Fibroblast of lung (primary cell): ENCODE results near the gene SIPA1L3.

Source experiments
- EZH2 ChIP-seq: IDR thresholded peaks from 2 replicates; pipeline ENCODE4 v1.5.1; 2012; ENCODE audit warnings: low read length, control low read depth, mild to moderate bottlenecking; ENCODE audit errors: missing control alignments
- TF ChIP-seq, protein P1 (sequence below), 2 donors: IDR thresholded peaks in 1 of 2; conservative IDR thresholded peaks in 1 of 2; 1 replicate in 1 of 2; 2 replicates in 1 of 2; pipeline ENCODE4 v1.5.1; 2011 to 2012; ENCODE audit warnings: low read length in 2 of 2, control low read depth in 1 of 2, inconsistent platforms in 1 of 2, low read depth in 1 of 2, mild to moderate bottlenecking in 1 of 2

DNA sequence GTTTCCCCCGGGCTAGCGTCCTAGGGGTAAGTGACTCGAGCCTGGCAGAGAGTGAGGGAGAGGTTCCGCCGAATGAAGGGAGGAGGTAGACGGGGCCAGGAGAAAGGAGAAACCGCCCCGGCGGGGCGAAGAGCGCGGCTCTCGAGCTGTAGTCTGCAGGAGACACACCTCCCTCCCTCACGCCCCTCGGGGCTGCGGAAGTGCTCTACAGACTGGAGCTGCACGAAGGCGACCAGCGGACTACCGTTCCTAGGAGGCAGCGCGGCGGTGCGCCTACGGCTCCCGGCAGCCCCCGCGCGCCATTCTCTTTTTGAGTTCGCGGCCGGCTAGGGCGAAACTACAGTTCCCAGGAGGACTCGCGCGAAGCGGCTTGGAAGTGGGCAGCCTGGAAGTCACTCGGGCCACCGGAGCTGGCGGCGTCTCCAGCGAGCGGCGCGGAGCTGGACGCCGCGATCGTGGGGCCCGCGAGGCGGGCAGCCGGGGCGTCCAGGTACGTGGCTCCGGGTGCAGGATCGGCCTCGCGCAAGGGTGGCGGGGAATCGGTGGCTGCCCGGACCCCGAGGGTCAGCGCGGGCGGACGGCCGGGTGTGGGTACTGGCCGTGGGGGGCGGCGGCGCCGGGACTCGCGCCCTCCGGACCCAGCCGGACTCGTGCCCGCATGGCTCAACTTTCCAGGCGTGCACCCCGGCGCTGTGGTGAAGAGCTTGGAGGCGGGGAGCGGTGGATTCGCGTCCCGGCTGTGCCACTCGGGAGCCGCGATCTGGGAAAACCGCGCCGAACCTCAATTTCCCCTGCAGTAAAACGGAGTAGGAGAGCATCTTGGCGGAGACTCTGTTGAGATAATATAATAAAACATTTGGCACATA, at the start of gene SIPA1L3:
- TF ChIP-seq, protein P1, sequence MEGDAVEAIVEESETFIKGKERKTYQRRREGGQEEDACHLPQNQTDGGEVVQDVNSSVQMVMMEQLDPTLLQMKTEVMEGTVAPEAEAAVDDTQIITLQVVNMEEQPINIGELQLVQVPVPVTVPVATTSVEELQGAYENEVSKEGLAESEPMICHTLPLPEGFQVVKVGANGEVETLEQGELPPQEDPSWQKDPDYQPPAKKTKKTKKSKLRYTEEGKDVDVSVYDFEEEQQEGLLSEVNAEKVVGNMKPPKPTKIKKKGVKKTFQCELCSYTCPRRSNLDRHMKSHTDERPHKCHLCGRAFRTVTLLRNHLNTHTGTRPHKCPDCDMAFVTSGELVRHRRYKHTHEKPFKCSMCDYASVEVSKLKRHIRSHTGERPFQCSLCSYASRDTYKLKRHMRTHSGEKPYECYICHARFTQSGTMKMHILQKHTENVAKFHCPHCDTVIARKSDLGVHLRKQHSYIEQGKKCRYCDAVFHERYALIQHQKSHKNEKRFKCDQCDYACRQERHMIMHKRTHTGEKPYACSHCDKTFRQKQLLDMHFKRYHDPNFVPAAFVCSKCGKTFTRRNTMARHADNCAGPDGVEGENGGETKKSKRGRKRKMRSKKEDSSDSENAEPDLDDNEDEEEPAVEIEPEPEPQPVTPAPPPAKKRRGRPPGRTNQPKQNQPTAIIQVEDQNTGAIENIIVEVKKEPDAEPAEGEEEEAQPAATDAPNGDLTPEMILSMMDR (conservative IDR thresholded peaks at IDR 0.05 in 1 of 2, IDR thresholded peaks at IDR 0.05 in 1 of 2; ENCODE audit: low read depth in 1 of 2, low read length in 2 of 2): no peak
- TF ChIP-seq EZH2: no peak
